RWPE2 (cell line): ENCODE results near the gene GOT2.

Source experiments
- ATAC-seq: fragments of 200-7000 bp; cut with Tn5 transposase; 3 replicates; pipeline ENCODE4 v1.9.1; 2021; ENCODE audit warnings: low read depth
- DNase-seq: peaks from one replicate; pipeline ENCODE4 v3.0.0-alpha.2; 2020; ENCODE audit warnings: low spot score
- H3K27ac ChIP-seq: fragments of 450-650 bp; 2 replicates; pipeline ENCODE4 v1.5.1; 2017; ENCODE audit warnings: mild to moderate bottlenecking; ENCODE audit not compliant: poor library complexity, severe bottlenecking
- H3K27me3 ChIP-seq: fragments of 250-450 bp; sonication (Bioruptor Pico); 2 replicates; pipeline ENCODE4 v1.5.1; 2021; ENCODE audit warnings: mild to moderate bottlenecking, moderate library complexity; ENCODE audit not compliant: insufficient read depth, poor library complexity, severe bottlenecking
- H3K36me3 ChIP-seq: fragments of 250-450 bp; sonication (Bioruptor Pico); 2 replicates; pipeline ENCODE4 v1.5.1; 2020; ENCODE audit warnings: low read depth, mild to moderate bottlenecking, moderate library complexity
- H3K4me1 ChIP-seq: fragments of 250-450 bp; sonication (Bioruptor Pico); 2 replicates; pipeline ENCODE4 v1.5.1; 2021; ENCODE audit warnings: mild to moderate bottlenecking, moderate library complexity; ENCODE audit not compliant: insufficient read depth, poor library complexity, severe bottlenecking
- H3K4me3 ChIP-seq: fragments of 250-450 bp; sonication (Bioruptor Pico); 2 replicates; pipeline ENCODE4 v1.5.1; 2021; ENCODE audit warnings: mild to moderate bottlenecking, moderate library complexity; ENCODE audit not compliant: severe bottlenecking
- H3K9me3 ChIP-seq: fragments of 250-450 bp; sonication (Bioruptor Pico); 2 replicates; pipeline ENCODE4 v1.5.1; 2021; ENCODE audit warnings: mild to moderate bottlenecking, moderate library complexity; ENCODE audit not compliant: severe bottlenecking
- TF ChIP-seq, protein P1 (sequence below): fragments of 450-650 bp; IDR thresholded peaks from one replicate; pipeline ENCODE4 v1.5.1; 2017; ENCODE audit warnings: mild to moderate bottlenecking, moderate library complexity; ENCODE audit not compliant: poor library complexity, severe bottlenecking

The GOT2 gene

GRCh38 chr16:58658796-58659211 lies 75.3 kb downstream of the GOT2 start:
- no peak for ATAC-seq

More at GRCh38 chr16:58658796-58659211, 75.3 kb downstream of the GOT2 start:
- no peaks in the 10 kb centered on the region for H3K27me3 ChIP-seq
- H3K36me3 ChIP-seq, result no peaks in the 10 kb centered on the region
- H3K4me1 ChIP-seq, result no peaks in the 10 kb centered on the region
- no peak for DNase-seq
- TF ChIP-seq, protein P1, sequence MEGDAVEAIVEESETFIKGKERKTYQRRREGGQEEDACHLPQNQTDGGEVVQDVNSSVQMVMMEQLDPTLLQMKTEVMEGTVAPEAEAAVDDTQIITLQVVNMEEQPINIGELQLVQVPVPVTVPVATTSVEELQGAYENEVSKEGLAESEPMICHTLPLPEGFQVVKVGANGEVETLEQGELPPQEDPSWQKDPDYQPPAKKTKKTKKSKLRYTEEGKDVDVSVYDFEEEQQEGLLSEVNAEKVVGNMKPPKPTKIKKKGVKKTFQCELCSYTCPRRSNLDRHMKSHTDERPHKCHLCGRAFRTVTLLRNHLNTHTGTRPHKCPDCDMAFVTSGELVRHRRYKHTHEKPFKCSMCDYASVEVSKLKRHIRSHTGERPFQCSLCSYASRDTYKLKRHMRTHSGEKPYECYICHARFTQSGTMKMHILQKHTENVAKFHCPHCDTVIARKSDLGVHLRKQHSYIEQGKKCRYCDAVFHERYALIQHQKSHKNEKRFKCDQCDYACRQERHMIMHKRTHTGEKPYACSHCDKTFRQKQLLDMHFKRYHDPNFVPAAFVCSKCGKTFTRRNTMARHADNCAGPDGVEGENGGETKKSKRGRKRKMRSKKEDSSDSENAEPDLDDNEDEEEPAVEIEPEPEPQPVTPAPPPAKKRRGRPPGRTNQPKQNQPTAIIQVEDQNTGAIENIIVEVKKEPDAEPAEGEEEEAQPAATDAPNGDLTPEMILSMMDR, result no peak
- H3K27ac ChIP-seq, result no peak overlapping the region
- no peak overlapping the region for H3K4me3 ChIP-seq
- H3K9me3 ChIP-seq, result no peaks in the 10 kb centered on the region
